NCI-H2107 treated with DMSO at 0.1 percent for 48 hours (cell line): ENCODE measurements around the gene GNE.
A peak's percentile ranks its signal among the peaks of the same experiment; 100 is the strongest.

Experiments
- DNase-seq: peaks from one replicate; lab custom pipeline; 2025; ENCODE audit not compliant: unreplicated experiment; lab: John Stamatoyannopoulos, UW

The GNE gene

DNA sequence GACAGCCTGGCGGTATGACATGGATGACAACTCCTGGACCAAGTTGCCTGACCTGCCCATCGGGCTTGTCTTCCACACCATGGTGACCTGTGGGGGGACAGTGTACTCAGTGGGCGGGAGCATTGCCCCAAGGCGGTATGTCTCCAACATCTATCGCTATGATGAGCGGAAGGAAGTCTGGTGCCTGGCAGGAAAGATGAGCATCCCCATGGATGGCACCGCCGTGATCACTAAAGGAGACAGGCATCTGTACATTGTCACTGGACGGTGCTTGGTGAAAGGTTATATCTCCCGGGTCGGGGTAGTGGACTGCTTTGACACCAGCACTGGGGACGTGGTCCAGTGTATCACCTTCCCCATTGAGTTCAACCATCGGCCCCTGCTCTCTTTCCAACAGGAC lies 87.7 kb downstream of the GNE start:
- DNase-seq, result no peak

DNA sequence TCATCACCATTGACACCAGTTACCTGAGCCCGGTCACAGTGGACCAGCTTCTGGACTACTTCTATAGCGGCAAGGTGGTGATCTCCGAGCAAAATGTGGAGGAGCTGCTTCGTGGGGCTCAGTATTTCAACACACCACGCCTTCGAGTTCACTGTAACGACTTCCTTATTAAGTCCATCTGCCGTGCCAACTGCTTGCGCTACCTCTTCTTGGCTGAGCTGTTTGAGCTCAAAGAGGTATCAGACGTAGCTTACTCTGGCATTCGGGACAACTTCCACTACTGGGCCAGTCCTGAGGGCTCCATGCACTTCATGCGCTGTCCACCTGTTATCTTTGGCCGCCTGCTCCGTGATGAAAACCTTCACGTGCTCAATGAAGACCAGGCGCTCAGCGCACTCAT lies 88.5 kb downstream of the GNE start:
- DNase-seq, result no peak

DNA sequence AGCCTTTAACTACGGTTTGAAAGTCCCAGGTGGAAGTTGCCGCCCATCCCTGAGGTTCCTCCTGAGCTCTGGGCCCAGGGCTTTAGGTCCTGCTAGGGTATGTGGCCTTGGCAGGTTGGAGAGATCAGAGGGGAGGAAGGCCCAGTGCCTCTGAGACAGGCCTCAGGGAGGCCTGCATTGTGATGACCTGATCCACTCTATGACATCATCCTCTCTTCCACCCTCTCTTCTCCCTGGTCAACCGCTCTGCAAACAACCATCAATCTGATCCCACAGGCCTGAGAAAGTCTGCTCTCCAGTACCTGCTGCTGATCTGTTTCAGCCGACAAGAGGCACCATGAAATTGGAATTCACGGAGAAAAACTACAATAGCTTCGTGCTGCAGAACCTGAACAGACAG lies 89.1 kb downstream of the GNE start, which contains the start of gene CCIN:
TSS of gene CCIN (plus strand) at position 223 of the 400 bp plus-strand sequence. CDS start at position 338, 115 bp downstream.
- DNase-seq, result no peak

GRCh38 chr9:36166168-36166927 lies 91.9 kb downstream of the GNE start:
- peak; percentile 46 for DNase-seq

GRCh38 chr9:36165826-36166167 lies 92.5 kb downstream of the GNE start:
- no peak for DNase-seq

DNA sequence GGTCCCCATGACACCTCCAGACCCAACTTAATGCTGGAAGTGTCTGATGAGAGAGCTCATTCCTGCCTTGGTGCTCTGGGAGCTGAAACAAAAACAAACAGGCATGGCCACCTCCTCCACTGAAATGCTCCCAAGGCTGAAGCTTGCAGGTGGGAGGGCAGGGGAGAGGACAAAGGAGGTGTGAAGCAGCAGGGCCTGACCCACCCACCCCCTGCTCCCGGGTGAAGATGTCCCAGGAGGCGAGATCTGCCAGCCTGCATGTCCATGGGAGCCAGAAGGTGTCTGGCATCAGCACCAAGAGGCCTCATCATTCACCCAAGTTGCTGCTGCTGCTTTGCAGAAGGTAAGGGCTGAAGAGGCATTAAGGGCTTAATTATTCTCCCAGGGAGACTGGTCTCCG lies 93.3 kb downstream of the GNE start:
- DNase-seq, result no peak
